Loucy (cell line): ENCODE measurements around the gene FREM2.

Experiments used
- EZH2phosphoT487 ChIP-seq: fragments of 200-600 bp; IDR thresholded peaks from 2 replicates; pipeline ENCODE4 v1.6.1; 2018; ENCODE audit warnings: antibody characterized with exemption, mild to moderate bottlenecking, moderate library complexity, borderline replicate concordance
- TF ChIP-seq, protein P1 (sequence below): fragments of 200-600 bp; sonication (generic); conservative IDR thresholded peaks from 2 replicates; pipeline ENCODE4 v1.5.1; 2014; ENCODE audit warnings: mild to moderate bottlenecking, antibody characterized with exemption, low read length

GRCh38 chr13:38671980-38672379 lies 14.9 kb upstream of the FREM2 start:
- TF ChIP-seq EZH2phosphoT487: no peak
- TF ChIP-seq, protein P1, sequence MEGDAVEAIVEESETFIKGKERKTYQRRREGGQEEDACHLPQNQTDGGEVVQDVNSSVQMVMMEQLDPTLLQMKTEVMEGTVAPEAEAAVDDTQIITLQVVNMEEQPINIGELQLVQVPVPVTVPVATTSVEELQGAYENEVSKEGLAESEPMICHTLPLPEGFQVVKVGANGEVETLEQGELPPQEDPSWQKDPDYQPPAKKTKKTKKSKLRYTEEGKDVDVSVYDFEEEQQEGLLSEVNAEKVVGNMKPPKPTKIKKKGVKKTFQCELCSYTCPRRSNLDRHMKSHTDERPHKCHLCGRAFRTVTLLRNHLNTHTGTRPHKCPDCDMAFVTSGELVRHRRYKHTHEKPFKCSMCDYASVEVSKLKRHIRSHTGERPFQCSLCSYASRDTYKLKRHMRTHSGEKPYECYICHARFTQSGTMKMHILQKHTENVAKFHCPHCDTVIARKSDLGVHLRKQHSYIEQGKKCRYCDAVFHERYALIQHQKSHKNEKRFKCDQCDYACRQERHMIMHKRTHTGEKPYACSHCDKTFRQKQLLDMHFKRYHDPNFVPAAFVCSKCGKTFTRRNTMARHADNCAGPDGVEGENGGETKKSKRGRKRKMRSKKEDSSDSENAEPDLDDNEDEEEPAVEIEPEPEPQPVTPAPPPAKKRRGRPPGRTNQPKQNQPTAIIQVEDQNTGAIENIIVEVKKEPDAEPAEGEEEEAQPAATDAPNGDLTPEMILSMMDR: no peak
